Tibial nerve (tissue), 4 donors: ENCODE measurements around the gene SLC37A1.

ENCODE experiments used
- CTCF ChIP-seq, 5 experiments: fragments of 200-600 bp in 3 of 5; fragments of 450-650 bp in 2 of 5; sonication (generic) in 3 of 5; IDR thresholded peaks; one replicate each; pipeline ENCODE4 v1.5.1; 2016 to 2019; ENCODE audit warnings: antibody characterized with exemption in 5 of 5, mild to moderate bottlenecking in 3 of 5, moderate library complexity in 2 of 5
- EP300 ChIP-seq, 2 donors: sonication (generic); formaldehyde crosslinking; IDR thresholded peaks; one replicate each; pipeline ENCODE4 v1.6.1; 2017; ENCODE audit warnings: antibody characterized with exemption in 2 of 2, mild to moderate bottlenecking in 1 of 2
- POLR2A ChIP-seq, 2 donors: fragments of 450-650 bp; IDR thresholded peaks; one replicate each; pipeline ENCODE4 v1.6.1; 2017; ENCODE audit warnings: antibody characterized with exemption in 2 of 2, mild to moderate bottlenecking in 2 of 2, moderate library complexity in 2 of 2

DNA sequence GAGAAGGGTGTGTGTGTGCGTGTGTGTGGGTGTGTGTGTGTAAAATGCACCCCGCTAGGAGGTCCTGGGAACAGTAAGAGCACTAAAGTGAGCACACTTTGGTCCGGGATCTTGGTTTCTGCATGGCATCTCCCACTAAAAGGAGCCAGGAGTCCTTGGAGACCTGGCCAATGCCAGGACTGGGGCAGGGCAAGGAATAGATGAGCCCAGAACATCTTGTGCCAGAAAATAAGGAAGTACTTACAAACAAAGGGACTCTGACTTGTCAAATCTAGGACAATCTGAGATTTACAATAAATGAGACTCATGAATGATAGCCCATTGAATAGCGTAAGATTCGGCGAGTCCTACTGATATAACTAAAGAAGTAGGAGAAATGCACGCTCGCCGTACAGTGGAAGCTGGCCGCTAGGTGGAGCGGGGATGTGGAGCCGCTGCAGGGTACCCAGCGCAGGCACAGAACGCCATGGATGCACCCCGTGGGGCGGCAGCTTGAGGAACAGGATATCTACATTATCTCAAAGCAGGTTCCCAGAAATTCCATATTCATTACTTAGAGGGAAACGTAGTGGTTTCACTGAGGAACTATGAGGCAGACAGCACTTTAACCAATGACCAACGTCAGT is 7.1 kb downstream of the SLC37A1 start:
- TF ChIP-seq CTCF (IDR thresholded peaks at IDR 0.05) (no peak), EP300 (IDR thresholded peaks at IDR 0.05) (no peak), POLR2A (IDR thresholded peaks at IDR 0.05) (no peak)
